Measurements from ENCODE around the gene ROBO2. TPM values are rescaled to one million over a fixed set of nuclear protein-coding genes. Genes with fewer than 3 reads are reported as not detected.

ROBO2 gene
- total RNA-seq, 1 donor from 2014 or later, result 22.7 TPM

DNA sequence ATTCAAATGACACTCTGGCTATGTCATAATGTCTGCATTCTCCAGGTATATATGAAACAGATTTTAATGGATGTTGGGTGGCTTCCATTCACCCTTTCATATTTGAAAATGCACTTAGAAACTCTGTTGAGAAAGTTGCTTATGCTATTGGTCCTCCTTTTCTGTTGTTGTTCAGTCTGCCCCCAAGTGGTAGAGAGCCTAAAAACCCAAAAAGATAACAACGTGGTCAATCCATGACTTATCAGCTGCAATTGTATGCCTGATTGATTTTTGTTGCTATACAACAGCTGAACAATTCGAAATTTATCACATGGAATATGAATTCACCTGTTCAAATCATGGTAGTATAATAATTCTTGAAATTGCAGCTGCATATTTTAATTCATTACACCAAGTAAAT is 279.8 kb downstream of the ROBO2 start:
- no peak for DNase-seq (ENCODE audit: extremely low spot score, unreplicated experiment)
- no peak overlapping the region for H3K4me3 Mint-ChIP-seq
- no peaks in the 10 kb centered on the region for H3K4me1 Mint-ChIP-seq (ENCODE audit: unreplicated experiment)
- TF ChIP-seq, protein P1, sequence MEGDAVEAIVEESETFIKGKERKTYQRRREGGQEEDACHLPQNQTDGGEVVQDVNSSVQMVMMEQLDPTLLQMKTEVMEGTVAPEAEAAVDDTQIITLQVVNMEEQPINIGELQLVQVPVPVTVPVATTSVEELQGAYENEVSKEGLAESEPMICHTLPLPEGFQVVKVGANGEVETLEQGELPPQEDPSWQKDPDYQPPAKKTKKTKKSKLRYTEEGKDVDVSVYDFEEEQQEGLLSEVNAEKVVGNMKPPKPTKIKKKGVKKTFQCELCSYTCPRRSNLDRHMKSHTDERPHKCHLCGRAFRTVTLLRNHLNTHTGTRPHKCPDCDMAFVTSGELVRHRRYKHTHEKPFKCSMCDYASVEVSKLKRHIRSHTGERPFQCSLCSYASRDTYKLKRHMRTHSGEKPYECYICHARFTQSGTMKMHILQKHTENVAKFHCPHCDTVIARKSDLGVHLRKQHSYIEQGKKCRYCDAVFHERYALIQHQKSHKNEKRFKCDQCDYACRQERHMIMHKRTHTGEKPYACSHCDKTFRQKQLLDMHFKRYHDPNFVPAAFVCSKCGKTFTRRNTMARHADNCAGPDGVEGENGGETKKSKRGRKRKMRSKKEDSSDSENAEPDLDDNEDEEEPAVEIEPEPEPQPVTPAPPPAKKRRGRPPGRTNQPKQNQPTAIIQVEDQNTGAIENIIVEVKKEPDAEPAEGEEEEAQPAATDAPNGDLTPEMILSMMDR (conservative IDR thresholded peaks at IDR 0.05), result peak; percentile 44
- H3K36me3 Mint-ChIP-seq, result no peaks in the 10 kb centered on the region
- no peak overlapping the region for H3K27ac Mint-ChIP-seq
- H3K9me3 Mint-ChIP-seq, result no peaks in the 10 kb centered on the region
- H3K27me3 Mint-ChIP-seq, result no peaks in the 10 kb centered on the region

DNA sequence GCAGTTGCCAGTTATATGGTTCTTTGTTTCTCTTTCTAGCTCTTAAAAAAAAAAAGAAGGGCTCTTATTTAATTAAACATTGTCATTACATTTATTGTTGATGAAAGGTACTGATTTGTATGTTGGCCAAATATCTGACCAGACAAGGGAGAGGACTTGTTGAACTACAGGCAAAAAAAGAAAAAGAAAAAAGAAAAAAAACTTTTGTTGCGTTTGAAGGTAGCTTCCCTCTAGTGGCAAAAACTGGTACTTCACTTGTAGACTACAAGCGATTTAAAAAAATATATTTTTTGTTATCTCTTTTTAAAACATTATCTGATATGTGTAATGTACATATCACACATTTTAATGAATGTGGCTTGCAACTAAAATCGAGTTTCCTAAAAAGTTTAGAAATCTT is 280.6 kb downstream of the ROBO2 start:
- no peak for DNase-seq (ENCODE audit: extremely low spot score, unreplicated experiment)
- no peaks in the 10 kb centered on the region for H3K36me3 Mint-ChIP-seq
- no peaks in the 10 kb centered on the region for H3K4me1 Mint-ChIP-seq (ENCODE audit: unreplicated experiment)
- no peak overlapping the region for H3K27ac Mint-ChIP-seq
- no peaks in the 10 kb centered on the region for H3K9me3 Mint-ChIP-seq
- no peak overlapping the region for H3K4me3 Mint-ChIP-seq
- TF ChIP-seq, protein P1 (conservative IDR thresholded peaks at IDR 0.05), result peak; percentile 90
- H3K27me3 Mint-ChIP-seq, result no peaks in the 10 kb centered on the region

DNA sequence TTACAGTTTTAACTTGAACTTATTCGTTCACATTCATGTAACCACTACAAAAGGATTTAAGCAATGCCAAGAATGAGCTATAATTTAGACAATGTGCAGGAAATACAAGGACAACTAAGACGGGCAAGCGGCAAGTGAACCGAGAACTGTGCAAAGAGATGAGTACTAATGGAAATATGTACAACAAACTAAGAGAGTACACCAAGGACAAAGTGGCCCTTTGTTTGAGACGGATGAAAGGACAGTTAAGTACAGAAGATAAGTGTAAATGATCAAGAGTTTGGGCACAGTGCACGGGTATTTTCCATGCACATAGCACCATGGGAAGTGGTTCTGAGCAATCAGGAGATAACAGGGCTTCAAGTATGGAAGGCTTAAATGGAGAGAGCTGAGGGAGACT is 281.7 kb downstream of the ROBO2 start:
- no peak overlapping the region for H3K27ac Mint-ChIP-seq
- TF ChIP-seq, protein P1 (conservative IDR thresholded peaks at IDR 0.05), result no peak
- no peaks in the 10 kb centered on the region for H3K4me1 Mint-ChIP-seq (ENCODE audit: unreplicated experiment)

GRCh38 chr3:77323626-77324025 is 283.7 kb downstream of the ROBO2 start:
- H3K27me3 Mint-ChIP-seq, result no peaks in the 10 kb centered on the region
- no peaks in the 10 kb centered on the region for H3K4me1 Mint-ChIP-seq (ENCODE audit: unreplicated experiment)
- H3K4me3 Mint-ChIP-seq, result no peak overlapping the region
- H3K27ac Mint-ChIP-seq, result no peak overlapping the region
- DNase-seq (ENCODE audit: extremely low spot score, unreplicated experiment), result no peak
- TF ChIP-seq, protein P1 (conservative IDR thresholded peaks at IDR 0.05), result no peak
- H3K36me3 Mint-ChIP-seq, result no peaks in the 10 kb centered on the region
- H3K9me3 Mint-ChIP-seq, result no peaks in the 10 kb centered on the region

More for the DNA sequence above, 281.7 kb downstream of the ROBO2 start:
- no peaks in the 10 kb centered on the region for H3K36me3 Mint-ChIP-seq
- H3K4me3 Mint-ChIP-seq, result no peak overlapping the region
- no peaks in the 10 kb centered on the region for H3K27me3 Mint-ChIP-seq
- no peaks in the 10 kb centered on the region for H3K9me3 Mint-ChIP-seq
- DNase-seq (ENCODE audit: extremely low spot score, unreplicated experiment), result no peak

GRCh38 chr3:77324105-77324504 is 284.2 kb downstream of the ROBO2 start:
- Mint-ChIP-seq H3K4me1 (ENCODE audit: unreplicated experiment) (no peaks in the 10 kb centered on the region), H3K27ac (no peak overlapping the region), H3K9me3 (no peaks in the 10 kb centered on the region), H3K27me3 (no peaks in the 10 kb centered on the region), H3K4me3 (no peak overlapping the region), H3K36me3 (no peaks in the 10 kb centered on the region)
- TF ChIP-seq, protein P1 (conservative IDR thresholded peaks at IDR 0.05), result no peak
- DNase-seq (ENCODE audit: extremely low spot score, unreplicated experiment), result no peak

DNA sequence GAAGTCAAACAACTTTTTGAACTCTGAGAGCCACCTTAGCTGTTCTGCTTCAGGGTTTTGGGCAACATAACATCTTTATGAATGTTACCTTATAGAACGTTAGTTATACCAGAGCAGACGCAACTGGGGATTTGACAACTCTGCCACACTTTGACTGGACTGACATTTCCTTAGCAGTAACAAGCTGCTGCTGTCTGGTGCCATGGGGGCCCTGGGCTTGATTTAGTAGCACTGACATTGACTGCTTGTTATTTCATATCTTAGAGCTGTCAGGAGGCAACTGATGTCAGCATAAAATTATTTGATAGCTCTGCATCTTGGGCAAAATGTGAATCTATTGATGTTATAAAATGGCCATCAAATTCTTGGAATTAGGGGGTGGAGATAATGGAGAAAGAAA is 285.4 kb downstream of the ROBO2 start:
- Mint-ChIP-seq H3K36me3 (no peaks in the 10 kb centered on the region), H3K9me3 (no peaks in the 10 kb centered on the region), H3K4me1 (ENCODE audit: unreplicated experiment) (no peaks in the 10 kb centered on the region)

More for the DNA sequence above, 285.4 kb downstream of the ROBO2 start:
- no peak overlapping the region for H3K27ac Mint-ChIP-seq
- TF ChIP-seq, protein P1 (conservative IDR thresholded peaks at IDR 0.05), result no peak
- no peak for DNase-seq (ENCODE audit: extremely low spot score, unreplicated experiment)
- H3K4me3 Mint-ChIP-seq, result no peak overlapping the region
- no peaks in the 10 kb centered on the region for H3K27me3 Mint-ChIP-seq

Measured in type B pancreatic cell (in vitro differentiated cells).